Islet of Langerhans (tissue), 1 donor: ENCODE measurements around the gene PDE11A.
"Not testable (repeated sequence)": the region's sequence is repeated elsewhere in the genome, so short reads cannot be mapped to it uniquely, and the experiment has no call there.

Experiments used
- FAIRE-seq: peaks from one replicate; lab custom pipeline; 2011; peaks lifted over from hg19 to GRCh38; lab: Jason Lieb, UNC

Gene PDE11A

DNA sequence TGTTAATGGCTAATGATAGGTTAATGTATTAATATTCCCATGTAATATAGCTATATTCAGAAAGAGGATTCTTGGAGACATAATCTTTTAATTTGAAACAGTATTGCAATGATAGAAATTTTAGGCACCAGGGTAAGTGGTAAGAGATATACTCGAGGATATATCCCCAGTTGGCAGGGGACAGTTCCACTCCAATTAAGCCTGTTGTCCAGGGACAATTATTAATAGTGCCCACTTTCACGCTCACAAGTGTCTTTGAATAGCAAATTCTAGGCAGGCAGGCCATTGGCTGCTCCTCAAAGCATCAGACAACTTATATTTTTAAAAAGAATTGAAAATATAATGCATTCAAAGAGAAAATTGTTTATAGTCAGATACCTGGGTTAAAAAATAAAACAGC lies 190.7 kb downstream of the PDE11A start:
- FAIRE-seq: no peak

DNA sequence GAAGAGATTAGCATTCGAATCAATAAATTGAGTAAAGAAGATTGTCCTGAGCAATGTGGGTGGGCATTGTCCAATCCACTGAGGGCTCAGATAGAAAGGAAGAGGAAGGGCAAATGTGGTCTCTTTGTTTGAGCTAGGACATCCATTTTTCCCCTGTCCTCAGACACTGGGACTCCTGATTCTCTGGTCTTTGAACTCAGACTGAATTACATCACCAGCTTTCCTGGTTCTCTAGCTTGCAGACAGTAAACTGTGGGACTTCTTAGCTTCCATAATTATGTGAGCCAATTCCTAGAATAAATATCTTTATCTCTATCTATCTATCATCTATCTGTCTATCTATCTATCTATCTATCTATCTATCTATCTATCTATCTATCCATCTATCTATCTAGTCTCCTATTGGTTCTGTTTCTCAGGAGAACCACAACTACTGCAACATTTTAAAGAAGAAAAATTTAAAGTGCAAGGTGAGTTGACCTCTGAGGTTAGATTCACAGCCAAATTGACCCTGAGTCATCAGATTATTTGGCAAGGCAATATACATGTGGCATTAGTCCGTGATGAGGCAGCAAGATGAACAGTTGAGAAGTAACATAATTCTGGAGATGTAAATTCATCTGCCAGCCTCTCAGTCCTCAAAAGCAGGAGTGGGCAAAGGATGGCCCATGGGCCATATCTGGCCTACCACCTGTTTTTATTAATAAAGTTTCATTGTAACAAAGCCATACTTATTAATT lies 191.4 kb downstream of the PDE11A start:
- no peak for FAIRE-seq

DNA sequence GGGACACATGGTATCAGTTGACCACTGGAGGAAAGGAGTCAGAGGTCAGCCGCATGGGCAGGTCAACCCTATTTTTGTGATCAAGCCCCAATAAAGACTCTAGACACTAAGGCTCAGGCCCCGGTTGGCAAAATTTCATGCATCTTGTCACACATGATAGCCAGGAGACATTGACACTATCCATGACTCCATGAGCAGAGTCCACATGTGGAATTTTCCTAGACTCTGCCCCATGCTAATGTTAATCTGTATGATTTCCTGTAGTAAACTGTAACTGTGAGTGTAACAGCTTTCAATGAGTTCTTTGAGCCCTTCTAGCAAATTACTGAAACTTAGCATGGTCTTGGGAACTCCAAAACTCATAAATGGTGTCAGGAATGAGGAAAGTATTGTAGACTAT lies 192.3 kb downstream of the PDE11A start:
- FAIRE-seq: no peak

DNA sequence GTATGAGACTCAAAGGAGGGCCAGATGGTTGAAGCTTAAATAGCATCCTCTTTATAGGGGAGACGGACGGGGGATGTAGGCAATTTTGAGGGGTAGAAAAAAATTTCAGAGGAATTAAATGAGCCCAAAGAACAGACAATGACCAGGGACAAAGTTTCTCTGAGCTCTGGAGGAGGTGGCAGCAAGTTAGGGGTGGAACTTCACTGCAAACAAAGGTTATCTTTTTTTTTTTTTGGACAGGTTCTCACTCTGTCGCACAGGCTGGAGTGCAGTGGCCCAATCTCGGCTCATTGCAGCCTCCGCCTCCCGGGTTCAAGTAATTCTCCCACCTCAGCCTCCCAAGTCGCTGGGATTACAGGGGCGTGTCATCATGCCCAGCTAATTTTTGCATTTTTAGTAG lies 195.6 kb downstream of the PDE11A start:
- FAIRE-seq: no peak

DNA sequence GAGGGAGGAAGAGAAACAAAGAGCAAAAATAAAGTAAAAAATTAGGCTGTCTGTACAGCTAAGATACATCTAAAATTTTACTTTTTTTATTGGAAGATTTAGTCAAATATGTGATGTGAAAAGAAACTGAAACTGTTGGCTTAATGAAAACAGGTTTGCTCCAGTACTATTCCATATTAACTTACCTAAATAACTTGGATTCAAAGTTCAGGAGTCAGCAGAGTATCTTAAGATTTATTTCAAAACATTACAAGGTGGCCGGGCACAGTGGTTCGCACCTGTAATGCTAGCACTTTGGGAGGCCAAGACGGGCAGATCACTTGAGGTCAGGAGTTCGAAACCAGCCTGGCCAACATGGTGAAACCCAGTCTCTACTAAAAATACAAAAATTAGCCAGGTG lies 197.9 kb downstream of the PDE11A start:
- FAIRE-seq: no peak

- no peak for FAIRE-seq
Measured at GRCh38 chr2:177873915-177874314, 198.7 kb downstream of the PDE11A start.

GRCh38 chr2:177872286-177872685 lies 200.3 kb downstream of the PDE11A start:
- no peak for FAIRE-seq

- no peak for FAIRE-seq
Measured at GRCh38 chr2:177869912-177870311, 202.7 kb downstream of the PDE11A start.

- FAIRE-seq: no peak
Measured at GRCh38 chr2:177869209-177869608, 203.4 kb downstream of the PDE11A start.

DNA sequence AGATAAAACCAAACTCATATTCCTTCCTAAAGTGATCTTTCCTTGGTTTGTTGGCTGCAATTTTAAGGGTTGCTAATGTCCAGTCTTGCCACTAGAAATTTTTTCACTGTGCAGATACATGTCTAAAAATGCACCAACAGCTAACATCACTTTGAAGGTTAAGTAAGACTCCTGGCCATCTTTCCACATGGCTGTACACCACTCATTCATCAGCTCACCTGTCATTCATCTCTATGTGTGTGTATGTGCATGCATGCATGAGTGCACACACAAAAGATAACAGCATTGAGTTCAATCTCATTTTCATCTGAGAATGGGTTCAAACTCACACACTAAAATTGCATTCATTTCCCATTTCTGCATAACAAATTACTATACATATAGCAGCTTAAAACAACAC lies 203.8 kb downstream of the PDE11A start:
- no peak for FAIRE-seq

DNA sequence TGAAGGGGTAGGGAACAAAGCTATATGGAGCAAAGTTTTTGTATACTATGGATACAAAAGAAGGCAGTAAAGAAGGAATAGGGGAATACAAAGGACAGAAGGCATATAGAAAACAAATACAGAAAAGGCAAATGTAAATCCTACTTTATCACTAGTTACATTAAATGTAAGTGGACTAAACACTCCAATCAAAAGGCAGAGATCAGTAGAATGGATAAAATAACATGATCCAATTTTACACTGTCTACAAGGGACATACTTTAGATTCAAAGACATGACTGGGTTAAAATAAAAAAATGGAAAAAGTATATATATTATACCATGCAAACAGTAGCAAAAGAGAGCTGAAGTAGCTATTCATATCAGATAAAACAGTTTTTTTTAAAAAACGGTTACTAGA lies 215.0 kb downstream of the PDE11A start:
- no peak for FAIRE-seq

- no peak for FAIRE-seq
Measured at GRCh38 chr2:177852389-177852788, 220.2 kb downstream of the PDE11A start.

DNA sequence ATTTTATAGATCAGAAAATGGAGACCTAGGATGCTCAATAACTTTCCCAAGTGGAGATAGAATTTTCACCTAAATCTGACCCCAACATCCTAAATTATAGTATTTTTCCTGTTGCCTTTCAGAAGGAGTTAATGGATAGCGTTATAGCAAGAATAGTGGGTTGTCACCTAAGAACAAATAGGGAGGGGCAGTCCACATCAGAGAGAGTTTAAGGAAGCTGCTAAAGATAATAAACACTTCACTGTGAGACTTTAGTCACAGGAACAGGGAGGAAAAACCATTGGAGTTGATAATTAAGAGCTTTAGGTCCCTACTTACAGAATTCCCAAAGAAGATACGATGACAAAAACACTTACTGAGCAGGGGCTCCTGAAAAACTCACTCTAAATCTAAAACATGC lies 229.4 kb downstream of the PDE11A start:
- FAIRE-seq: no peak

DNA sequence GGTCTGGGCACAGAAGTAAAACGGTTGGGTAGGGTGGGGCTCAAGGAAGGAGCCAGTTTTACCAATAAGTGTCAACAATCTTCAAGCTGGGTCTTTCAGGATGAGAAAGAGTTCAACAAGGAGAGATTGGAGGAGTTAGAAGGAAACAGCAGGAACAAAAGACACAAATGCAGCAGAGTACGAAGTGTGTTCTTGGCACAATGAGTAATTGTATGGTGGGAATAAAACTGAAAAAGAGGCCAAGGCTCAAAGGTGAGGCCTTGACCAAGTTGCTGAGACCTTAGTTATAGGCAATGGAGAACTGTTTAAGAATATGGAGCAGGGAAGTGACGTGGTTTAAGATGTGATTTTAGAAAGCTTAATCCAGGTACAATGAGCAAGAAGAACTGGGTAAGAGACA lies 230.3 kb downstream of the PDE11A start:
- no peak for FAIRE-seq

GRCh38 chr2:177835418-177836204 lies 237.0 kb downstream of the PDE11A start:
- FAIRE-seq: not testable (repeated sequence)

DNA sequence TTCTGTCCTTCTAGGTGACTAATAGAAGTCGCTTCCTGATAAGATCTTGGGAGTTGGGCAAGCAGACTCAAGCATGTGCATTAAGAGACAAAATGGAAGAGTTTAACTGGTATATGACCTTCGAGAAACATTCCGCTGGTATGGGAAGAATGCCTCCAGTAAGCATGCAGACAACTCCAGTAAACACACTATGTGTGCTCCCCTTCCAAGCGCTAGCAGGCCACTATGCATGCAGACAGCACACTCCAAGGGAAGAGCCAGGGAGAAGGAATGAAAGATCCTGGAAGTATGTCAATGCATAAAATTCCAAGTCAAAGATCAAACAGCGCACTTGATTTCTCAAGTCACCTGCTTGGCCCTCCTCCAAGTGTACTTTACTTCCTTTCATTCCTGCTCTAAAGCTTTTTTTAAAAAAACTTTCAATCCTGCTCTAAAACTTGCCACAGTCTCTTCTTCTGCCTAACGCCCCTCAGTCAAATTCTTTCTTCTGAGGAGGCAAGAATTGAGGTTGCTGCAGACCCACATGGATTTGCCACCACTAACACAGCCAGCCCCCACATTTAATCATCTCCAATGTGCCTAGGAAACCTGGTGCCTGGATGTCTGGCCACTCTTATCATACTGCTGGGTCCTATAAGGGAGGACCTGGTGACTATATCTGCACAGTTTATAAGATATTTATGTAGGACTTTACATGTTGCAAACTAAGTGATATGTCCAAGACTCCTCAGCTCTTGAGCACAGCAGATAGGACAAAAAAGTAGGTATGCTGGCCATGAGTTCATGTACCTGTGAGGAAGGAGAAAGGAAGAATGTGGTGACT lies 239.8 kb downstream of the PDE11A start:
- FAIRE-seq: no peak

DNA sequence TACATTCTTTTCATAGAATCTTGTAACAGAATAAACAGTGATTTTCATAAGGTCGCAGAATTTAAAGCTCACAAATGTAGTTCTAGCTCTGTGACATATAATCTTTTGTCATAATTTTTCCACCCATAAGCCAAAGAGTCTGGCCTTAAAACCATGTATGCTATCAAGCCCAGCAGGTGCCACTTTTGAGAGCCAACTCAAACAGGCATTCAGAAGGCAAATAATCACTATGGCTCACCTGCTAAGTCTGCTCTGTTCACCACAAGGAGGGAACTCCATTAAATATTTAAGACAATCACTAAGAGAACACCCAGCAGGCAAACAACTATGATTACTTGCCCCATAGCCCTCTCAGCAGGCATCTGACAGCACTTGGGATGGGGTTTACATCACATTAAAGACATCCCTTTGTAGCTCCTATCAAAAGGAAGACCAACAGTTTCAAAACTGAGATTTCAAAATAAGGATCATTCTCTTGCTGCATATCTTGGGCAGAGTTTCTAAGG lies 241.6 kb downstream of the PDE11A start:
- no peak for FAIRE-seq

GRCh38 chr2:177828557-177828956 lies 244.0 kb downstream of the PDE11A start:
- FAIRE-seq: no peak

DNA sequence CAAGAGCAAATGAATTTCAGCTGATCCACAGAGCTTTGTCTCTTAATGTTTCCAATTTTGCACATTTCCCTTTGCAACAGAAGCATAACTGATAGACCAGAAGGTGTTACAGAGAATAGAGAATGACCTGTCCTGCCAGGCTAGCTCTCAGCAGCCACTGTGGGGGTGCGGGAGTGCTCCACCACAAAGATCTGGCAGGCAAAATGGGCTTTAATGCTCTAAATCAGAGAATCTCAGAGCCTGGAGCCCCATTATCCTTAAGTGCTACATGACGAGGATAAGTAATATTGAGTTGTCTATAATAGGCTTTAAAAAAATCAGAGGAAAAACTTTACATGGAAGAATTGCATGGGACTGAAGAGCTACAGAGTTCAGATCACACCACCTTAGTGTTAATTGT lies 245.7 kb downstream of the PDE11A start:
- FAIRE-seq: no peak

DNA sequence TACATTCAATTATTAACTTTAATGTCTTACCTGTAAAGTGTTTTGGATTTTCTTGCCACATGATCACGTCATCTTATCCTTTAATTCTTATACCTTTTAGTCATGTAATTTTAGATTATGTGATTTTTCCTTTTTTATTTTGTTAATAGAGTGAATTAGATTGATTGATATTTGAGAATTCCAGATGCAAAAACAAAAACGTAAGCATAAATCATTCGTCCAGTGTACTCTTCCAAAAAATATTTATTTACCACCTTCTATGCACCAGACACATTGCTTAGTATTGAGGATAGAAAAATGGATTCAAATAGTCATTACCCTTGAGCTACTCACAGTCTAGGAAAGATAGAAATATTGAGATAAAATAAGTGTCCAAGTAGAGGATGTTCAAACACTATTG lies 249.6 kb downstream of the PDE11A start:
- no peak for FAIRE-seq

DNA sequence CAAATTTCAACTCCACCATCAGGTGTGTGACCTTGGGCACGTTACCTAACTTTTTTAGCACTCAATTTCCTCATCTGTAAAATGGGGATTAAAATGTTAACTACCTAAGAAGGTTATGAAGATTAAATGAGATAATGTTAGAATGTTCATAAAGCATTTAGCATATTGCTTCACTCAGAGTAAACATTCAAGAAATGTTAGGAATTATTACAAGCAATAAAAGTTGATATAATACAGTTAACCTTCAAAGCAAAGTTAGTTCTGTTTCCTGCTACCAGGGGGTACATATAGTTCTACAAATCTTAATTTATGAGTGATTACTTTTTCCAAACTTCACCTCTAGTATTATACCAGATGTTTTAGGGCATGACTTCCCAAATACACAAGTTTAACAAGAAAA lies 254.2 kb downstream of the PDE11A start:
- FAIRE-seq: no peak

DNA sequence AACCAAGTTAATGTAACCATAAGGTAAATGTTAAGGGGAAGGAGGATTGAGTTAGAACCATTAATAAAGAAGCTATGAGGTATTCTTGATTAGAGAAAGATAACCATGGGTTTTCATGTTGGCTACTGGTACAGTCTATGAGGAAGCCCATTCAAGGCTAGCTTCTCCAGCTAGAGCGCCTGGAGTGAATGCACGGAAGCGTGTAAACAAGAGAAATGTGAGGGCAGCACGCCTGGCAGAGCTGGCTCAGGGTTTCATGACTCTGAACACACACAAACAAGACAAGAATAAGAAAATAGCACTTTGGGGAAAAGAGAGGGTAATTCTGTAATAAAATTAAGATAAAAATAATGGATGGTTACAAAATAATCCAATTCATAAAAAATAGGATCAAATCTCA lies 255.3 kb downstream of the PDE11A start:
- no peak for FAIRE-seq

DNA sequence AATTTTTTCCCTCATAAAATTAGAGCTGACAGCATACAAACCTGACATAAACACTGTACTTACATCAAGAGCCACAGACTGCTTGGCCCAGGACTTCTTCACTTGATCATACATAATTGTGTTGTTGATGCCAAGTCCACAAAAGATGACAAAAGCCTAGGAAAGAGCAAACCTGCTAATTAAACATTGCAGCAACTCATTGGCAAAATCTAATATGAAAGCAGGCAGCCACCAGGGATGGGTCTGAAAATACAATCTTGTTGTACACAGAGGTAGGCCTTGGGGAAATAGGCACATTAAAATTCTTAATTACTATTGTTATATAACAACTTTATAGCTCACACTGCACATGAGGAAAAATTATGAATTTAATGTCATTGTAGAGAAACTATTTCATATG lies 255.8 kb downstream of the PDE11A start:
- FAIRE-seq: no peak
